Heart left ventricle (tissue), 13 donors: ENCODE results near the gene GJA8.

ENCODE experiments used
- CTCF ChIP-seq, 12 donors: fragments of 200-600 bp; sonication (generic) in 4 of 12; IDR thresholded peaks; one replicate each; pipeline versions ENCODE4 v1.5.0 to v1.8.0; 2018 to 2022; ENCODE audit warnings: antibody characterized with exemption in 12 of 12, mild to moderate bottlenecking in 5 of 12
- POLR2A ChIP-seq, 2 donors: fragments of 450-650 bp; IDR thresholded peaks; one replicate each; pipeline ENCODE4 v1.6.1; 2017; ENCODE audit warnings: antibody characterized with exemption in 2 of 2, mild to moderate bottlenecking in 2 of 2, moderate library complexity in 2 of 2
- donor health status: ischemic (EF 13 %, LVEDD 7.1; RV severe dilation, severe dysfunction).
- donor health status: DM: no; HTN: yes; CAD: no.
- donor health status: DM: no; HTN: no; CAD: no.
- donor health status: ischemic (EF 25% LVEDD 6.9; RV normal size, moderate dysfunction).
- donor health status: ischemic (EF 25% LVEDD 5.7; RV mildly dilated, moderate dysfunction).
- donor health status: ischemic (EF 35%, LVEDD 5.7; RV mildly dilated, moderate dysfunction).
- donor health status: nonischemic (EF 11% LVEDD 7.7; RV severe dilation, severe dysfunction).
- donor health status: DM: yes; HTN: yes; CAD: no.
- donor health status: PGD.
- donor health status: ischemic (EF 29% LVEDD 5.4; RV normal size, mild dysfunction).
- donor health status: nonischemic (EF 23%, LVEDD 6.1; RV moderate dilation, normal function).

- TF ChIP-seq CTCF (IDR thresholded peaks at IDR 0.05) (no peak), POLR2A (IDR thresholded peaks at IDR 0.05) (no peak)
Measured at GRCh38 chr1:147897029-147897752, 5.4 kb upstream of the GJA8 start.
